Left ventricle myocardium inferior (tissue), 1 donor: ENCODE data around the gene CIAO3. TPM values are rescaled to one million over a fixed set of nuclear protein-coding genes. Genes with fewer than 3 reads are reported as not detected.

Experiments used
- DNase-seq: peaks from one replicate; pipeline ENCODE4 v3.0.0-alpha.2; 2020
- H3K27ac ChIP-seq: fragments of 200-600 bp; replicated peaks from 2 replicates; pipeline ENCODE4 v1.8.0; 2021
- H3K27me3 ChIP-seq: fragments of 200-600 bp; 2 replicates; pipeline ENCODE4 v1.8.0; 2021; ENCODE audit warnings: low read depth
- H3K36me3 ChIP-seq: fragments of 200-600 bp; 2 replicates; pipeline ENCODE4 v1.8.0; 2021
- H3K4me1 ChIP-seq: fragments of 200-600 bp; 2 replicates; pipeline ENCODE4 v1.8.0; 2021
- H3K4me3 ChIP-seq: fragments of 200-600 bp; 2 replicates; pipeline ENCODE4 v1.8.0; 2021; ENCODE audit warnings: mild to moderate bottlenecking, moderate library complexity
- H3K9me3 ChIP-seq: fragments of 200-600 bp; replicated peaks from 2 replicates; pipeline ENCODE4 v1.8.0; 2021
- CTCF ChIP-seq: fragments of 200-600 bp; IDR thresholded peaks from 2 replicates; pipeline ENCODE4 v1.8.0; 2021; ENCODE audit warnings: antibody characterized with exemption, mild to moderate bottlenecking, borderline replicate concordance
- intact Hi-C: fragments of 100-400 bp; cut with micrococcal nuclease; formaldehyde crosslinking; loops from one replicate; pipeline ENCODE4 v1.11.0; 2022
- total RNA-seq: library from RNA; stranded (reverse); fragmentation: NEBNext Ultra II Directional; extraction: Animal tissue kit (Norgen Biotek cat#: 25700); gene quantifications from one replicate; pipeline ENCODE4 v1.2.1, GENCODE V29; 2021
- donor health status: DM: no; HTN: yes; CAD: no; lungs with severe emphysema.

The CIAO3 gene
- total RNA-seq, 1 donor from 2014 or later, result 30.3 TPM

GRCh38 chr16:695355-696089 lies 45.3 kb downstream of the CIAO3 start:
- H3K4me1 ChIP-seq, result peaks cover 32% of the 10 kb centered on the region
- no peak for DNase-seq
- no peak for TF ChIP-seq CTCF
- intact Hi-C loops, result no loop called here
- peaks cover 95% of the 10 kb centered on the region for H3K27me3 ChIP-seq
- H3K9me3 ChIP-seq, result no peaks in the 10 kb centered on the region
- no peaks in the 10 kb centered on the region for H3K36me3 ChIP-seq
- H3K27ac ChIP-seq, result no peak overlapping the region
- peak overlapping the region; percentile 40 for H3K4me3 ChIP-seq

GRCh38 chr16:694863-695354 lies 45.9 kb downstream of the CIAO3 start:
- Histone ChIP-seq H3K4me3 (peak overlapping the region; percentile 23), H3K36me3 (no peaks in the 10 kb centered on the region), H3K4me1 (peaks cover 33% of the 10 kb centered on the region), H3K9me3 (no peaks in the 10 kb centered on the region), H3K27ac (no peak overlapping the region), H3K27me3 (peaks cover 89% of the 10 kb centered on the region)
- no peak for TF ChIP-seq CTCF
- no peak for DNase-seq
- intact Hi-C loops, result no loop called here

GRCh38 chr16:694187-694862 lies 46.5 kb downstream of the CIAO3 start:
- TF ChIP-seq CTCF, result no peak
- peak overlapping the region; percentile 23 for H3K4me3 ChIP-seq

GRCh38 chr16:693766-694165 lies 47.0 kb downstream of the CIAO3 start:
- no peak for DNase-seq
- Histone ChIP-seq H3K27me3 (peaks cover 78% of the 10 kb centered on the region), H3K4me3 (peak overlapping the region; percentile 23), H3K36me3 (no peaks in the 10 kb centered on the region), H3K9me3 (no peaks in the 10 kb centered on the region), H3K4me1 (peaks cover 44% of the 10 kb centered on the region), H3K27ac (no peak overlapping the region)
- no peak for TF ChIP-seq CTCF
- intact Hi-C loops, result no loop called here

More at GRCh38 chr16:694187-694862, 46.5 kb downstream of the CIAO3 start:
- Histone ChIP-seq H3K27me3 (peaks cover 83% of the 10 kb centered on the region), H3K9me3 (no peaks in the 10 kb centered on the region), H3K4me1 (peaks cover 39% of the 10 kb centered on the region), H3K36me3 (no peaks in the 10 kb centered on the region), H3K27ac (no peak overlapping the region)
- intact Hi-C loops, result no loop called here
- no peak for DNase-seq

GRCh38 chr16:693364-693763 lies 47.4 kb downstream of the CIAO3 start:
- Histone ChIP-seq H3K36me3 (no peaks in the 10 kb centered on the region), H3K27ac (no peak overlapping the region), H3K9me3 (no peaks in the 10 kb centered on the region), H3K4me3 (no peak overlapping the region), H3K27me3 (peaks cover 74% of the 10 kb centered on the region), H3K4me1 (peaks cover 48% of the 10 kb centered on the region)
- intact Hi-C loops, result no loop called here
- no peak for TF ChIP-seq CTCF
- no peak for DNase-seq
